GM21529 (cell line): ENCODE measurements around the gene TCIRG1.
"Not testable (repeated sequence)": the region's sequence is repeated elsewhere in the genome, so short reads cannot be mapped to it uniquely, and the experiment has no call there.

Experiments
- ATAC-seq: cut with Tn5 transposase; IDR thresholded peaks from one replicate; pipeline ENCODE4 v1.9.1; 2021; ENCODE audit not compliant: unreplicated experiment

Gene TCIRG1

DNA sequence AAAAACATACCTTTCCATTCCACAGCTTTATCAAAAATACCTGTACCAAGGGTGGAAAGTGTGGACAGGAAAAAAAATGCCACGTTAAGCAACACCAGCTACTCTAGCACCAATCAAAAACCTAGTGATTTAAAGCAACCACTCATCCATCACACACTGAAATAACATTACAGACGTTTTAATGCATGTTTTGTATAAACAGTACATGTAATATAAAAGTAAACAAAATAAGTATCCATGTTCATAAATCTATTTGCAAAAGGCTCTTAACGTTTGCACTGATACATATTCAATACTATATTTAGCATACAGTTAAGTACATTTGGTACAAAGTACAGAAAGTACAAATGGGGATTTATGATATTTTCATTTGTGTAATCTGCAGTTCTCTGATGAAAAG lies 43.7 kb downstream of the TCIRG1 start:
- ATAC-seq, result no peak

DNA sequence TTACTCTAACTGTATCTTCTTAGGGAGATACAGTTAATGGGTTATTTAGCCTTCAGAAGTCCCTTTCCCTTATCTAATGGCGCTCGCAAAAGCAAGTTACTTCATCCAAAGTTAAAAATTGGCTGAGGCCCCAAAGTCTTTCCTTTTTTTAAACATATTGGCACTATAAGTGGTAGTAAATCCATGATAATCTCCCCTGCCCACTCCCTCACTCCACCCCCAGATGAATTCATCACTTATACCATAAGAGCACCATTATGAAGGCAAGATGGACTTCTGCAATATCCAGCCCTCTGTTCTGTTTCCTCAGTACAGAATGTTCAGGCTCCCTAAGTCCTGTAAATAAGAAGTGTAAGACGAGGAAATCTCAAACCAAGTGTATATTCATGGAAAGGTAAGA lies 44.7 kb downstream of the TCIRG1 start:
- ATAC-seq, result no peak

DNA sequence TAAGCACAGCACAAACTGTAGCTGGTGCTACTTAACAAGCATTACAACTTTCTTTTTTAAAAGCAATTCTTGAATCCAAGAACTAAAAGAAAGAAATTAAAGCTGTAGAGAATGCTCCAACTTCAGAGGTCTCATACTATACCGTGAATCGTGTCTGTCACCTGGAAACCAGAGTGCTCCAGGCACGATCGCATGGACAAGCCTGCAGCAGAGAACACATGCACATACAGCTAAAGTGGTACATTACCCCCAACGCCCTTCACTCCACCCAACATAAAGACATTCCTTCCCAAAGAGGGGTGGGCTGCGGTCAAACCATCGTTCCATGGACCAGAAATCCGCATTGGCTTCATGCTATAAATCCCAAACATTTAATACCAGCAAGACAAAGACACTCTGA lies 50.9 kb downstream of the TCIRG1 start:
- ATAC-seq, result no peak

DNA sequence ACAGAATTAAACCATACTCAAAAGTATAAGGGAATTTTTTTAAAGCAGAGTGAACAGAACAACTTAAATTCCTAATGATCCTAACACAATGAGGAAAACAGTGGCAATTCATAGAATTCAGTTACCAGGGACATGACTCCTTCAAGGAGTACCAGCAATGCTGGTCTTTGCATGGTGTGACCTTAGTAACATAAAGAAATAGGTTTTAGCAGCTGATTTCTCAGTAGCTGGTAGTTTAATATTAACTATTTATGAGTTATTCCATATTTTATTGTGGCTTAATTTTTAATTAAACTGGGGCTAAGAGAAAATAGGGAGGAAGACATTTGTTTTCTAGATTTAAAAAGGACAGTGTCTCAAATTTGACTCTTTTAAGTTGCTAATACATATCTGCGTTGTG lies 51.5 kb downstream of the TCIRG1 start:
- no peak for ATAC-seq

DNA sequence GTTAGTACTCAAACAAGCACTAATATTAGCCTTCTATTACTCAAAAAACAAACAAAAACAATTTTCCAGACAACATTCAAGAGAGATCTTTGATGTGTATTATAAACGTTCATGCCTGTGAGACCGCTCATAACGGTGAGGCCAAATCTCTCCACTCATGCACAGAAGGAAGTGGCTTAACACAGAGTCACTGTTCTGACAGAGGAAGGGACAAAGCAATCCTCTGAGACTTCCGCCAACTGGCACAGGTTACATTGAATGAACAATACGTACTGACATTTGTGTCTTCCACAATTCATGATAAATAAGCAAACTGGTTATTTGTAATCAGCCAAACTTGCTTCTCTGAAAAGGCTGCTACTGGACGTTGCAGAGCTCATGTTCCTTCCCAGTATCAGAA lies 51.9 kb downstream of the TCIRG1 start:
- no peak for ATAC-seq

DNA sequence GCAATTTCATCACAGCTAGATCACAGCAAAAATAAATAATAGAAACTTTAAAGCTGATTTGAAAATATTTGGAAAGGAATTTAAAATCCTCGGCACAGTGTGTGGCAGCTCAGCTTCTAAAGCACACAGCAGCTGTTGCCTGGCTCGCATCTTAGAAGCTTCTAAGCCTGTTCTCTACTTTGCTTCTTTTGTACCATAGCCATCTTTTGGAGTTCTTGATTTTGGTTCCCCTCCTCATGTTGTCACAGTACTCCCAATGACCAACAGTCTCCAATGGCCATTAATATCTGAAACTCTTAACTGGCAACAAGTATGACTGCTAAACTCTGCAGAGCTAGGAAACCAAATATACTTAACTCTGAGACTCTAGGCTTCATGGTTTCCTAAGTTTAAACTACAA lies 53.6 kb downstream of the TCIRG1 start:
- no peak for ATAC-seq

DNA sequence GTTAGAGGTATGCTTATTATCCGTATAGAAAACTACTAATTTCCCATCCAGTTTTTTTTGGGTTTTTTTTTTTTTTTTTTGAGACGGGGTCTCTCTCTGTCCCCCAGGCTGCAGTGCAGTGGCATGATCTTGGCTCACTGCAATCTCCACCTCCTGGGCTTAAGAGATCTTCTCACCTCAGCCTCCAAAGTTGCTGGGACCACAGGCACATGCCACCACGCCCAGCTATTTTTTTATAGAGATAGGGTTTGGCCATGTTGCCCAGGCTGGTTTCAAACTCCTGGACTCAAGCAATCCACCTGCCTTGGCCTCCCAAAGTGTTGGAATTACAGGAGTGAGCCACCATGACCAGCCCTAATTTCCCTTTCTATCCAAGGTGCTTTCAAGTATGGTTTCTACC lies 54.1 kb downstream of the TCIRG1 start:
- ATAC-seq, result not testable (repeated sequence)

DNA sequence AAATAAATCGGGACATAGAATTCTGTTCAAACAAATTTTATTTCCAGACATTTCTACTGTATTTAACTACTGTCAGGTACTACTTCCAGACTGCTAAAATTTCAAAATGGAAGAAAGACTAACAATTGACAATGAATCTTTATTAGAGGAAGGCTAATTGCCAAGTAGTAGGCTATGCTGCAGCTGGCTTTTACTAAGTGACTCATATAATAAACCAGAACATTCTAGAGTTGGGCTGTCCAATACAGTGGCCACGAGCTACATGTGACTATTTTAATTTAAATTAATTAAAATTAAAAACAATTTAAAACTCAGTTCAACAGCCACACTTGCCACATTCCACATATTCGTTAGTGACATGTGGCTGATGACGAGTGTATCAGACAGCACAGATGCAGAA lies 54.7 kb downstream of the TCIRG1 start:
- no peak for ATAC-seq

DNA sequence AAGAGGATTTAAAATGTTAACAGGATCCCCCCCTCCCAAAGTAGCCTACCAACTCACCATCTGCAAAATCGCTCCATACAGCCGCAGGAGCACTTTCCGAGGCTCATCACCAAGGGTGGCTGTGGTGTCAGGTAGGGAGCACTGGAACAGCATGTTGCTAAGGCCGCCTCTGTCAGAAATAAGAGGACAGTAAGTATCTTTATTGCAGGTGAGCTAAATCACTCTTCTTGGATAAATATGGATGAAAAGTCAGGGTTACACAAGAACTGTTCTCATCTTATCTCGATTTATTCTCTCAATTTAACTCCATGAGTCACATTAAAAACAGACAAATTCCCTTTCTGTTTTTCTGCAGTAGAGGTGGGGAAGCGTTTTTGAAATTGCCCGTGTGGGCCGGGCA lies 58.1 kb downstream of the TCIRG1 start:
- no peak for ATAC-seq

DNA sequence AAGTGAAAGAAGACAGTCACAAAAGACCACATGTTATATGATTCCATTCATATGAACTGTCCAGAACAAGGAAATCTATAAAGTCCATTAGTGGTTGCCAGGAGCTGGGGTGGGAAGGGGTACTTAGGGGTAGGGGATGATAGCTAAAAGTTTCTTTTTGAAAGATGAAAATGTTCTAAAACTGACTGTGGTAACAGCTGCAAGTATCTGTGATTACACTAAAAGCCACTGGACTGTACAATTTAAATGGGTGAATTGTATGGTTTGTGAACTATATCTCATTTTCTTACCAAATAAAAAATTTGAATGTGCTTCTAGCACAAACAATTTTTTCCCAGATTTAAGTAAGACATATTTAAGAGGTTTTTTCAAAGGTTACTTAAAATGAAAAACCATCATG lies 60.2 kb downstream of the TCIRG1 start:
- no peak for ATAC-seq

DNA sequence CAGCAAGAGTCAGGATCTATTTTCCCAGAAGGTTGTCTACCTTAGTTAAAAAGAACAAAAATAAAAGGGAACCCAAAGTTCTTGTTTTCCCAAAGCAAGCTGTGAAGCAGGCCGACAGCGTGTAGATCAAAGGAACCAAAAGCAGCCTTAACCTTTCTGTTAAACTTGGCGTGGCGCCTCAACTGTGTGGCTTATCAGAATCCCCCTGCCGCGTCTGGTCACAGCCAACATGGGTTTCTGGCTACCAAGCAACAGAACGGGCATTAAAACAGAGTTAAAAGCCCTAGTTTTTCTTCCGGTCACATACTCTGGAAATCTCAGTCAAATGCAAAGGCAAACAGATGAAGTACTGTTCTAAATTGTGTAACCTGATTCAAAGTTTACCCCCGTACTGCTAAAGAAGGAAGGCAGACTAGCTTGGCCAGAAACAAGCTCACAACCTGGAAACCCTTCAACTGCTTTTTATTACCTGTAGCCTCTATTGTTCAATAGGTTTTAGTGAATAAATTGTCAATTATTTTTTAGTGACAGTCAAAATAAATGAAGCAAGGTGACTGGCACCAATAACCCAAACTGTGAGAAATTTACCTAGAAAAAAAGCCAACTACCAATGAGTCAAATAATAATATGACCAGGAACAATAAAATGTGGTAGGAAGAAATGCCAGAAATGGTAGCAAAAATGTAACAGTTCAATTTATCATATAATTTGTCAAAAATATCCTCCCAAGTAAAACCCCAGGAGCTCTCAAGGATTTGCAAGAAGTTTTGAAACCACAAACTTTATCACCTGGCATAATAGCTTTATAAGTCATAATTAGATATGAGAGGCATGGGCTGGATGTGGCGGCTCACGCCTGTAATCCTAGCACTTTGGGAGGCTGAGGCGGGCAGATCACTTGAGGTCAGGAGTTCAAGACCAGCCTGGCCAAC lies 60.9 kb downstream of the TCIRG1 start:
- ATAC-seq, result no peak
